Tibial nerve (tissue), 4 donors: Measurements from ENCODE around the gene ZNF624. TPM values are rescaled to one million over a fixed set of nuclear protein-coding genes. Genes with fewer than 3 reads are reported as not detected.
A peak's percentile ranks its signal among the peaks of the same experiment; 100 is the strongest.

Experiments used
- DNase-seq, 2 donors: peaks; one replicate each; pipeline ENCODE4 v3.0.0-alpha.2; 2019; ENCODE audit warnings: low spot score in 2 of 2
- H3K27ac ChIP-seq, 4 donors: fragments of 200-600 bp; sonication (generic) in 3 of 4; one replicate each; pipeline ENCODE4 v1.5.1; 2017 to 2019; ENCODE audit warnings: mild to moderate bottlenecking in 1 of 4
- H3K27me3 ChIP-seq, 2 donors: fragments of 200-600 bp; sonication (generic) in 1 of 2; one replicate each; pipeline versions ENCODE4 v1.5.1 to v1.6.0; 2017 to 2019
- H3K36me3 ChIP-seq, 3 donors: fragments of 200-600 bp; sonication (generic); one replicate each; pipeline ENCODE4 v1.5.1; 2018 to 2019
- H3K4me1 ChIP-seq, 4 donors: fragments of 200-600 bp; sonication (generic) in 3 of 4; one replicate each; pipeline ENCODE4 v1.5.1; 2017 to 2019
- H3K4me3 ChIP-seq, 4 donors: fragments of 200-600 bp; sonication (generic) in 3 of 4; one replicate each; pipeline ENCODE4 v1.5.1; 2017 to 2019; ENCODE audit warnings: mild to moderate bottlenecking in 1 of 4, moderate library complexity in 1 of 4
- H3K9me3 ChIP-seq, 4 donors: fragments of 200-600 bp; sonication (generic) in 3 of 4; one replicate each; pipeline ENCODE4 v1.5.1; 2017 to 2019
- CTCF ChIP-seq, 5 experiments: fragments of 200-600 bp in 3 of 5; fragments of 450-650 bp in 2 of 5; sonication (generic) in 3 of 5; IDR thresholded peaks; one replicate each; pipeline ENCODE4 v1.5.1; 2016 to 2019; ENCODE audit warnings: antibody characterized with exemption in 5 of 5, mild to moderate bottlenecking in 3 of 5, moderate library complexity in 2 of 5
- EP300 ChIP-seq, 2 donors: sonication (generic); formaldehyde crosslinking; IDR thresholded peaks; one replicate each; pipeline ENCODE4 v1.6.1; 2017; ENCODE audit warnings: antibody characterized with exemption in 2 of 2, mild to moderate bottlenecking in 1 of 2
- POLR2A ChIP-seq, 2 donors: fragments of 450-650 bp; IDR thresholded peaks; one replicate each; pipeline ENCODE4 v1.6.1; 2017; ENCODE audit warnings: antibody characterized with exemption in 2 of 2, mild to moderate bottlenecking in 2 of 2, moderate library complexity in 2 of 2
- WGBS, 2 donors: methylation state at CpG; one replicate each; pipeline ENCODE4 v1.1.5; 2018; 5-methylcytosine and 5-hydroxymethylcytosine counted together
- total RNA-seq, 4 donors: library from RNA; depleted of rRNA; stranded (reverse); fragments of >200 nt; gene quantifications; one replicate each; pipeline ENCODE4 v1.1.0, GENCODE V29; 2016

ZNF624 gene
- total RNA-seq, 4 donors from 2014 or later: 5.2 to 7.8 (median 6.6) TPM

GRCh38 chr17:16652252-16652651, 1.4 kb downstream of the ZNF624 start:
- DNase-seq: no peak
- peak overlapping the region in 2 of 4 donors; percentile 89 to 94 for H3K27ac ChIP-seq
- peaks cover 0 to 25% (median 0%) of the 10 kb centered on the region in 4 donors for H3K4me1 ChIP-seq
- H3K9me3 ChIP-seq: no peaks in the 10 kb centered on the region
- peaks cover 0 to under 1% (median 0%) of the 10 kb centered on the region in 3 donors for H3K36me3 ChIP-seq
- TF ChIP-seq EP300 (IDR thresholded peaks at IDR 0.05): no peak
- no peak for TF ChIP-seq POLR2A (IDR thresholded peaks at IDR 0.05)
- TF ChIP-seq CTCF (IDR thresholded peaks at IDR 0.05): no peak
- H3K27me3 ChIP-seq: no peaks in the 10 kb centered on the region
- no peak overlapping the region for H3K4me3 ChIP-seq
- 68 to 80% methylated on average over 4 of the region's 4 CpGs for WGBS, 2 donors

- H3K27me3 ChIP-seq: no peaks in the 10 kb centered on the region
- DNase-seq: no peak
- no peaks in the 10 kb centered on the region for H3K9me3 ChIP-seq
- no peak overlapping the region for H3K27ac ChIP-seq
- WGBS, 2 donors: 88 to 91% methylated on average over 3 of the region's 3 CpGs
- H3K4me3 ChIP-seq: no peak overlapping the region
- H3K36me3 ChIP-seq: peaks cover 0 to 15% (median 0%) of the 10 kb centered on the region in 3 donors
- peaks cover 0 to 25% (median 0%) of the 10 kb centered on the region in 4 donors for H3K4me1 ChIP-seq
- TF ChIP-seq CTCF (IDR thresholded peaks at IDR 0.05) (no peak), EP300 (IDR thresholded peaks at IDR 0.05) (no peak), POLR2A (IDR thresholded peaks at IDR 0.05) (no peak)
Measured at GRCh38 chr17:16649585-16649984, 4.1 kb downstream of the ZNF624 start.

GRCh38 chr17:16639438-16639837, 14.2 kb downstream of the ZNF624 start:
- no peak overlapping the region for H3K4me3 ChIP-seq
- no peak for TF ChIP-seq CTCF (IDR thresholded peaks at IDR 0.05)
- TF ChIP-seq EP300 (IDR thresholded peaks at IDR 0.05): no peak
- no peak for TF ChIP-seq POLR2A (IDR thresholded peaks at IDR 0.05)
- H3K36me3 ChIP-seq: peaks cover 0 to 85% (median 0%) of the 10 kb centered on the region in 3 donors
- no peak for DNase-seq
- H3K4me1 ChIP-seq: no peaks in the 10 kb centered on the region
- WGBS, 2 donors: 54 to 84% methylated on average over 1 of the region's 1 CpG
- H3K9me3 ChIP-seq: peaks cover 0 to 4% (median 0%) of the 10 kb centered on the region in 4 donors
- H3K27ac ChIP-seq: no peak overlapping the region
- no peaks in the 10 kb centered on the region for H3K27me3 ChIP-seq

- no peak for DNase-seq
- H3K36me3 ChIP-seq: peaks cover 0 to 79% (median 14%) of the 10 kb centered on the region in 3 donors
- WGBS, 2 donors: 94 to 97% methylated on average over 6 of the region's 6 CpGs
- no peak overlapping the region for H3K4me3 ChIP-seq
- H3K27ac ChIP-seq: no peak overlapping the region
- H3K27me3 ChIP-seq: no peaks in the 10 kb centered on the region
- H3K4me1 ChIP-seq: no peaks in the 10 kb centered on the region
- TF ChIP-seq EP300 (IDR thresholded peaks at IDR 0.05) (no peak), POLR2A (IDR thresholded peaks at IDR 0.05) (no peak), CTCF (IDR thresholded peaks at IDR 0.05) (no peak)
- H3K9me3 ChIP-seq: peaks cover 6 to 93% (median 50%) of the 10 kb centered on the region in 4 donors
Measured at GRCh38 chr17:16623282-16623681, 30.4 kb downstream of the ZNF624 start.

- Histone ChIP-seq H3K27me3 (no peaks in the 10 kb centered on the region), H3K9me3 (peaks cover 6 to 94% (median 53%) of the 10 kb centered on the region in 4 donors), H3K4me3 (no peak overlapping the region), H3K4me1 (no peaks in the 10 kb centered on the region), H3K36me3 (peaks cover 0 to 73% (median 14%) of the 10 kb centered on the region in 3 donors), H3K27ac (no peak overlapping the region)
- WGBS, 2 donors: 98% methylated on average over 5 of the region's 5 CpGs
- no peak for DNase-seq
- TF ChIP-seq POLR2A (IDR thresholded peaks at IDR 0.05) (no peak), EP300 (IDR thresholded peaks at IDR 0.05) (no peak), CTCF (IDR thresholded peaks at IDR 0.05) (no peak)
Measured at GRCh38 chr17:16622540-16623277, 30.9 kb downstream of the ZNF624 start.
